H9 (cell line): ENCODE data around the gene CPNE5. TPM values are rescaled to one million over a fixed set of nuclear protein-coding genes. Genes with fewer than 3 reads are reported as not detected.

Experiments used
- DNase-seq: peaks from one replicate; pipeline ENCODE4 v3.0.0-alpha.2; 2017
- H2AFZ ChIP-seq: one replicate; pipeline ENCODE4 v1.6.1; 2013; ENCODE audit warnings: mild to moderate bottlenecking, low read length, control low read depth, moderate library complexity
- H2AK5ac ChIP-seq: 2 replicates; pipeline ENCODE4 v1.6.1; 2013; ENCODE audit warnings: low read length, control low read depth, mixed read lengths; ENCODE audit not compliant: insufficient read length
- H2BK120ac ChIP-seq: one replicate; pipeline ENCODE4 v1.6.1; 2013; ENCODE audit warnings: low read depth, mild to moderate bottlenecking, low read length, control low read depth, inconsistent platforms; ENCODE audit not compliant: poor library complexity, severe bottlenecking
- H2BK12ac ChIP-seq: 2 replicates; pipeline ENCODE4 v1.6.1; 2013; ENCODE audit warnings: low read length, control low read depth, mixed read lengths, low read depth; ENCODE audit not compliant: insufficient read length
- H2BK15ac ChIP-seq: 2 replicates; pipeline ENCODE4 v1.6.1; 2013; ENCODE audit warnings: low read depth, low read length, control low read depth
- H2BK20ac ChIP-seq: one replicate; pipeline ENCODE4 v1.6.1; 2013; ENCODE audit warnings: low read depth, mild to moderate bottlenecking, low read length, control low read depth, inconsistent platforms; ENCODE audit not compliant: poor library complexity, severe bottlenecking
- H2BK5ac ChIP-seq: 2 replicates; pipeline ENCODE4 v1.6.1; 2013; ENCODE audit warnings: low read length, control low read depth, mixed read lengths; ENCODE audit not compliant: insufficient read length
- H3K14ac ChIP-seq: 2 replicates; pipeline ENCODE4 v1.6.1; 2013; ENCODE audit warnings: low read length, control low read depth; ENCODE audit not compliant: insufficient read depth
- H3K18ac ChIP-seq: 2 replicates; pipeline ENCODE4 v1.6.1; 2013; ENCODE audit warnings: low read depth, mild to moderate bottlenecking, mixed read lengths, low read length, control low read depth; ENCODE audit not compliant: insufficient read length
- H3K23ac ChIP-seq: 2 replicates; pipeline ENCODE4 v1.6.1; 2013; ENCODE audit warnings: low read length, control low read depth, mixed read lengths, low read depth; ENCODE audit not compliant: insufficient read length
- H3K23me2 ChIP-seq: 2 replicates; pipeline ENCODE4 v1.6.1; 2013; ENCODE audit warnings: low read depth, mild to moderate bottlenecking, mixed read lengths, low read length, control low read depth; ENCODE audit not compliant: insufficient read length, poor library complexity, severe bottlenecking
- H3K27ac ChIP-seq: 2 replicates; pipeline ENCODE4 v1.5.1; 2013; ENCODE audit warnings: low read length, control low read depth, mixed read lengths, low read depth; ENCODE audit not compliant: insufficient read length
- H3K27me3 ChIP-seq: 2 replicates; pipeline ENCODE4 v1.6.1; 2013; ENCODE audit warnings: low read length, control low read depth, inconsistent platforms; ENCODE audit not compliant: insufficient read depth
- H3K4ac ChIP-seq: 2 replicates; pipeline ENCODE4 v1.6.1; 2013; ENCODE audit warnings: low read depth, mild to moderate bottlenecking, control low read depth, inconsistent platforms, low read length, moderate library complexity
- H3K4me1 ChIP-seq: 2 replicates; pipeline ENCODE4 v1.6.1; 2013; ENCODE audit warnings: low read length, control low read depth, inconsistent platforms; ENCODE audit not compliant: insufficient read depth
- H3K4me2 ChIP-seq: 2 replicates; pipeline ENCODE4 v1.6.1; 2013; ENCODE audit warnings: low read length, control low read depth, mixed read lengths; ENCODE audit not compliant: insufficient read length, insufficient read depth
- H3K56ac ChIP-seq: 2 replicates; pipeline ENCODE4 v1.6.1; 2013; ENCODE audit warnings: low read depth, mild to moderate bottlenecking, mixed read lengths, low read length, control low read depth; ENCODE audit not compliant: insufficient read length
- H3K79me1 ChIP-seq: 2 replicates; pipeline ENCODE4 v1.6.1; 2013; ENCODE audit warnings: low read depth, mild to moderate bottlenecking, moderate library complexity, low read length, control low read depth, inconsistent platforms; ENCODE audit not compliant: insufficient read depth, poor library complexity, severe bottlenecking
- H3K79me2 ChIP-seq: 2 replicates; pipeline ENCODE4 v1.6.1; 2013; ENCODE audit warnings: low read length, control low read depth, inconsistent platforms; ENCODE audit not compliant: insufficient read depth
- H3K9ac ChIP-seq: 2 replicates; pipeline ENCODE4 v1.6.1; 2013; ENCODE audit warnings: low read length, control low read depth, mixed read lengths; ENCODE audit not compliant: insufficient read length; ENCODE audit errors: extremely low read depth
- H3K9me3 ChIP-seq: one replicate; pipeline ENCODE4 v1.6.1; 2013; ENCODE audit warnings: low read depth, low read length, inconsistent platforms; ENCODE audit not compliant: control insufficient read depth
- H3T11ph ChIP-seq: one replicate; pipeline ENCODE4 v1.6.1; 2013; ENCODE audit warnings: mild to moderate bottlenecking, low read length, control low read depth, inconsistent platforms
- H4K20me1 ChIP-seq: one replicate; pipeline ENCODE4 v1.6.1; 2013; ENCODE audit not compliant: control insufficient read depth, insufficient read length, insufficient read depth
- H4K5ac ChIP-seq: 2 replicates; pipeline ENCODE4 v1.6.1; 2013; ENCODE audit warnings: low read depth, mild to moderate bottlenecking, mixed read lengths, low read length, control low read depth; ENCODE audit not compliant: insufficient read length
- H4K8ac ChIP-seq: replicated peaks from 2 replicates; pipeline ENCODE4 v1.6.1; 2013; ENCODE audit warnings: low read length, control low read depth, mixed read lengths, low read depth; ENCODE audit not compliant: insufficient read length
- H4K91ac ChIP-seq: 2 replicates; pipeline ENCODE4 v1.6.1; 2013; ENCODE audit warnings: low read depth, mild to moderate bottlenecking, moderate library complexity, mixed read lengths, low read length, control low read depth; ENCODE audit not compliant: insufficient read length
- H3K27ac Mint-ChIP-seq, 3 experiments: 2 replicates in 2 of 3; 3 replicates in 1 of 3; pipeline ENCODE4 v1.8.0; 2020 to 2021; ENCODE audit warnings: mixed read lengths in 3 of 3, mild to moderate bottlenecking in 1 of 3, moderate library complexity in 1 of 3
- H3K27me3 Mint-ChIP-seq: 2 replicates; pipeline ENCODE4 v1.8.0; 2021; ENCODE audit warnings: low read depth, mild to moderate bottlenecking, moderate library complexity, mixed read lengths
- H3K36me3 Mint-ChIP-seq, 3 experiments: 2 replicates in 2 of 3; 3 replicates in 1 of 3; pipeline ENCODE4 v1.8.0; 2020 to 2021; ENCODE audit warnings: low read depth in 3 of 3, mixed read lengths in 3 of 3; ENCODE audit not compliant: insufficient read depth in 1 of 3
- H3K4me1 Mint-ChIP-seq, 2 experiments: 2 replicates each; pipeline ENCODE4 v1.8.0; 2020; ENCODE audit warnings: mixed read lengths in 2 of 2
- H3K4me3 Mint-ChIP-seq, 2 experiments: 2 replicates in 1 of 2; 3 replicates in 1 of 2; pipeline ENCODE4 v1.8.0; 2020 to 2021; ENCODE audit warnings: mild to moderate bottlenecking in 2 of 2, mixed read lengths in 2 of 2, moderate library complexity in 1 of 2
- H3K9me3 Mint-ChIP-seq, 2 experiments: 2 replicates in 1 of 2; 3 replicates in 1 of 2; pipeline ENCODE4 v1.8.0; 2020; ENCODE audit warnings: mild to moderate bottlenecking in 2 of 2, mixed read lengths in 2 of 2, moderate library complexity in 1 of 2
- CTCF ChIP-seq: fragments of 200-600 bp; sonication (generic); conservative IDR thresholded peaks from 3 replicates; pipeline ENCODE4 v1.8.0; 2021; ENCODE audit warnings: antibody characterized with exemption, mild to moderate bottlenecking
- WGBS: extraction: QIAGEN DNeasy Blood & Tissue Kit; methylation state at CpG from one replicate; pipeline ENCODE4 v1.1.7; 2013; ENCODE audit warnings: missing lambda C conversion rate, low lambda C conversion rate, mixed read lengths; ENCODE audit not compliant: insufficient read length; ENCODE audit errors: extremely low coverage; 5-methylcytosine and 5-hydroxymethylcytosine counted together
- total RNA-seq: library from RNA; stranded (reverse); gene quantifications from 2 replicates; pipeline ENCODE4 v1.2.1, GENCODE V29; 2021

CPNE5 gene
- total RNA-seq, 1 experiment from 2014 or later = 0.52 TPM

- Histone ChIP-seq H3K9ac (no peak overlapping the region), H3K4me2 (no peak overlapping the region), H2BK5ac (no peak overlapping the region), H4K20me1 (no peaks in the 10 kb centered on the region), H4K91ac (no peak overlapping the region), H3K23me2 (peaks cover 4% of the 10 kb centered on the region), H3K4ac (no peak overlapping the region), H2BK120ac (no peak overlapping the region), H2BK12ac (no peak overlapping the region), H3K14ac (no peak overlapping the region), H3K79me1 (no peaks in the 10 kb centered on the region), H4K8ac (no peak overlapping the region), H3T11ph (no peak overlapping the region), H3K18ac (no peak overlapping the region), H2BK20ac (no peak overlapping the region), H3K27me3 (no peaks in the 10 kb centered on the region), H2BK15ac (no peak overlapping the region), H2AK5ac (no peak overlapping the region), H4K5ac (no peak overlapping the region), H3K4me1 (peaks cover 8% of the 10 kb centered on the region; the same call in 1 of the 2 replicates), H2AFZ (no peak overlapping the region), H3K56ac (no peak overlapping the region), H3K23ac (no peak overlapping the region), H3K79me2 (no peaks in the 10 kb centered on the region), H3K27ac (no peak overlapping the region), H3K9me3 (no peaks in the 10 kb centered on the region)
- H3K4me1 Mint-ChIP-seq = peaks cover 35 to 77% of the 10 kb centered on the region in 2 experiments
- no CpG with 5 or more reads among the region's 2 CpGs for WGBS
- DNase-seq = no peak
- no peaks in the 10 kb centered on the region; a peak in 1 of 7 replicates for H3K36me3 Mint-ChIP-seq
- H3K4me3 Mint-ChIP-seq = no peak overlapping the region
- peak overlapping the region in 1 of 3 experiments; percentile 49; a peak in 2 of 7 replicates for H3K27ac Mint-ChIP-seq
- H3K27me3 Mint-ChIP-seq = peaks cover 4% of the 10 kb centered on the region
- no peak for TF ChIP-seq CTCF
- peaks cover 2 to 4% of the 10 kb centered on the region in 2 experiments; a peak in 3 of 5 replicates for H3K9me3 Mint-ChIP-seq
Observed at GRCh38 chr6:36791085-36791484, 48.2 kb downstream of the CPNE5 start.
